Keratinocyte (primary cell): ENCODE results near the gene SMG6. TPM values are rescaled to one million over a fixed set of nuclear protein-coding genes. Genes with fewer than 3 reads are reported as not detected.

Source experiments
- DNase-seq: peaks from one replicate; pipeline ENCODE4 v3.0.0-alpha.2; 2011; ENCODE audit warnings: low read depth, missing footprints, low spot score
- FAIRE-seq: peaks from 2 replicates; lab custom pipeline; 2011; peaks lifted over from hg19 to GRCh38; lab: Jason Lieb, UNC
- H2AFZ ChIP-seq: 2 replicates; pipeline ENCODE4 v1.6.0; 2012; ENCODE audit warnings: low read length, control low read depth, inconsistent platforms; ENCODE audit not compliant: control insufficient read depth
- H3K27ac ChIP-seq: 2 replicates; pipeline ENCODE4 v1.5.1; 2011; ENCODE audit warnings: low read length; ENCODE audit not compliant: control insufficient read depth, insufficient read depth
- H3K27me3 ChIP-seq: 3 replicates; pipeline ENCODE4 v1.6.0; 2011; ENCODE audit warnings: low read length; ENCODE audit not compliant: control insufficient read depth, insufficient read depth; ENCODE audit errors: extremely low read depth
- H3K36me3 ChIP-seq, 2 experiments: 2 replicates in 1 of 2; 3 replicates in 1 of 2; pipeline ENCODE4 v1.5.1; 2011; ENCODE audit warnings: low read length in 2 of 2, mild to moderate bottlenecking in 1 of 2; ENCODE audit not compliant: control insufficient read depth in 2 of 2, insufficient read depth in 2 of 2; ENCODE audit errors: extremely low read depth in 1 of 2
- H3K4me1 ChIP-seq: 3 replicates; pipeline ENCODE4 v1.5.1; 2011; ENCODE audit warnings: low read length; ENCODE audit not compliant: control insufficient read depth, insufficient read depth; ENCODE audit errors: extremely low read depth
- H3K4me2 ChIP-seq: 3 replicates; pipeline ENCODE4 v1.6.0; 2011; ENCODE audit warnings: low read depth, low read length; ENCODE audit not compliant: control insufficient read depth, insufficient read depth; ENCODE audit errors: extremely low read depth
- H3K4me3 ChIP-seq, 3 experiments: fragments of 200-600 bp in 1 of 3; sonication (generic) in 1 of 3; 2 replicates in 2 of 3; 3 replicates in 1 of 3; pipeline ENCODE4 v1.5.1; 2011 to 2016; ENCODE audit warnings: low read length in 3 of 3, mild to moderate bottlenecking in 3 of 3, control low read depth in 2 of 3, inconsistent platforms in 1 of 3, low read depth in 1 of 3, mixed read lengths in 1 of 3, mixed run types in 1 of 3, moderate library complexity in 1 of 3; ENCODE audit not compliant: control insufficient read depth in 2 of 3, insufficient read depth in 2 of 3; ENCODE audit errors: extremely low read depth in 1 of 3
- H3K79me2 ChIP-seq: 2 replicates; pipeline ENCODE4 v1.6.0; 2012; ENCODE audit warnings: low read length; ENCODE audit not compliant: control insufficient read depth, insufficient read depth
- H3K9ac ChIP-seq: 3 replicates; pipeline ENCODE4 v1.6.0; 2011; ENCODE audit warnings: low read length; ENCODE audit not compliant: control insufficient read depth, insufficient read depth; ENCODE audit errors: extremely low read depth
- H3K9me1 ChIP-seq: 3 replicates; pipeline ENCODE4 v1.6.0; 2011; ENCODE audit warnings: low read length; ENCODE audit not compliant: control insufficient read depth, insufficient read depth; ENCODE audit errors: extremely low read depth
- H3K9me3 ChIP-seq: 2 replicates; pipeline ENCODE4 v1.5.1; 2012; ENCODE audit warnings: low read depth, low read length; ENCODE audit not compliant: control insufficient read depth
- H4K20me1 ChIP-seq: 3 replicates; pipeline ENCODE4 v1.6.0; 2011; ENCODE audit warnings: low read length; ENCODE audit not compliant: control insufficient read depth, insufficient read depth; ENCODE audit errors: extremely low read depth
- EZH2 ChIP-seq: IDR thresholded peaks from one replicate; pipeline ENCODE4 v1.6.1; 2012; ENCODE audit warnings: inconsistent platforms, mild to moderate bottlenecking, low read length, moderate library complexity
- dilution Hi-C: fragments of 300-500 bp; cut with MboI; formaldehyde crosslinking; loops from one replicate; pipeline ENCODE4 v1.7.0; 2020; ENCODE audit warnings: low sequenced_read_pairs; ENCODE audit not compliant: extremely low pct_ligation_motif_present
- polyA minus RNA-seq, 3 experiments: library from RNA; depleted of rRNA, polyadenylated mRNA; stranded (reverse); fragments of >200 nt; gene quantifications; 1 replicate in 1 of 3; 2 replicates in 1 of 3; 3 replicates in 1 of 3; pipeline ENCODE4 v1.2.3, GENCODE V29; 2011
- polyA plus RNA-seq, 5 experiments: library from polyadenylated mRNA; depleted of rRNA in 3 of 5; stranded (reverse) in 3 of 5; stranded (forward) in 1 of 5; unstranded in 1 of 5; fragments of >200 nt; gene quantifications; 1 replicate in 1 of 5; 2 replicates in 3 of 5; 3 replicates in 1 of 5; pipeline versions ENCODE4 v1.2.1 to v1.2.3, GENCODE V29; 2011 to 2012; ENCODE audit warnings: missing spikeins in 2 of 5, low read depth in 1 of 5, low replicate concordance in 1 of 5
- TF ChIP-seq, protein P1 (sequence below), 3 experiments: IDR thresholded peaks in 1 of 3; conservative IDR thresholded peaks in 1 of 3; optimal IDR thresholded peaks in 1 of 3; 2 replicates in 2 of 3; 3 replicates in 1 of 3; pipeline versions ENCODE3 to v1.5.1; 2011; ENCODE audit warnings: low read length in 3 of 3, mild to moderate bottlenecking in 3 of 3, moderate library complexity in 2 of 3, control low read depth in 1 of 3, inconsistent platforms in 1 of 3; ENCODE audit not compliant: insufficient read depth in 2 of 3; ENCODE audit errors: extremely low read depth in 1 of 3

Gene SMG6
- polyA plus RNA-seq (3.6 to 6.3 TPM (median 4.0 TPM) in 3 replicates), polyA minus RNA-seq (18.3 to 129 TPM (median 29.6 TPM) in 3 replicates)
- polyA plus RNA-seq (2011; ENCODE audit: low read depth) = 12.8 TPM
- polyA plus RNA-seq (2011; cell fraction: cytosol; rRNA removed) = 7.7 and 14.3 TPM in 2 replicates
- 34.9 and 58.3 TPM in 2 replicates for polyA plus RNA-seq (2011; cell fraction: nucleus; rRNA removed)
- polyA plus RNA-seq (2012; ENCODE audit: low replicate concordance) = 14.4 and 20.5 TPM in 2 replicates
- polyA minus RNA-seq (2011; cell fraction: cytosol; rRNA and poly(A)+ RNA removed) = 11.5 TPM
- polyA minus RNA-seq (2011; cell fraction: nucleus; rRNA and poly(A)+ RNA removed) = 26.1 and 61.7 TPM in 2 replicates

DNA sequence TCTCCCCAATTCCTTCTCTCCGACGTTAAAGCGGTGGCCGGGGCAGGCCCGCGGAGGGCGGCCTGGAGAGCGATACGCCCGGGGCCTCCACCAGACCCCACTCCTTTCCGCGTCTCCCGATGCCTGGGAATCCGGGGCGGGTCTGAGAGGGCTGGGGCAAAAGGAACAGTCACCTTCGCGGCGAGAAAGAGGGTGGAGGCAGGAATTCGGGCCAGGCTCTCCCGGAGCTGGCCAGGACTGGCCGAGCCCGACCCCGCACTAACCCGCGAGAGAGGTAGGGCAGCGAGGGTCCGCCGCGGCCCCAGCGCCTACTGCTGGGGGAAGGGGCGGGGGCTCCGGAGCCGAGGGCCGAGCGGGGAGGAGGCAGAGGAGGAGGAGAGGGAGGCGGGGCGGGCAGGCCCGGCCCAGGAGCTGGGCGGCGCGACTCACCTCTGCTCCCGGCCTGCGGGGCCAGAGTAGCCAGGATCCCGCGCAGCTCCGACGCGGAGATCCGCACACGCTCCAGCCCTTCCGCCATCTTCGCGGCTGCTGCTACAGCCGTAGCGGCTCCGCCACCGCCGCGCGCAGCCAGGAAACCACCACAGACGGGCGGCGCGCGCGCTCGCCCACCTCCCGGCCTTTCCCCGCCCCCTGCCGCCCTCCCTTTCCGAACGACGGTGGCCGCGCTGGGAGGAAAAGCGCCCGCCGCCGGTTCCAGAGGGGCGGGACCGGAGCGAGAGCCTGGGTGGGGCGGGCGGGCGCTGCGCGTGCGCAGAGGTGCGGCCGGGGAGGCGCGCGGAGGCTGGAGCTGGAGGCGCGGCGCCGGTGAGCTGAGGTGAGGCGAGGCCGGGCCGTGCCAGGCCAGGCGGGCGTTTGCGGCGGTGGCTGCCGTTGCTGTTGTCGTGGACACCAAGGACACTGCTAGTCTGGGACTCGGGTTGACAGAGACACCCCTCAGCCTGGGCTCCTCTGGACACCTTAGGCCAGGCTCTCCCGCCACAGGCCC lies at the start of gene SMG6, which contains the start of gene SRR:
Gene SMG6, minus strand, starts transcription at position 582 of the 985 bp plus-strand sequence. Its CDS starts 65 bp downstream, at position 517.
Gene SRR, plus strand, starts transcription at position 747 of the 985 bp plus-strand sequence. CDS start 11,611 bp downstream, outside the sequence.
- peaks cover 6 to 13% of the 10 kb centered on the region in 2 experiments for H3K36me3 ChIP-seq
- H3K27ac ChIP-seq = peak within 1 kb of the TSS; percentile 70
- peak within 1 kb of the TSS; percentile 92 for H3K9ac ChIP-seq
- peaks cover 60% of the 10 kb centered on the region for H3K79me2 ChIP-seq
- peak within 1 kb of the TSS; percentile 84 for H2AFZ ChIP-seq
- H3K4me2 ChIP-seq = peak within 1 kb of the TSS; percentile 55
- FAIRE-seq (no peak), DNase-seq (no peak)
- peak within 1 kb of the TSS; percentile 69 to 92 (median 72) for H3K4me3 ChIP-seq
- H4K20me1 ChIP-seq = no peaks in the 10 kb centered on the region
- TF ChIP-seq EZH2 = no peak
- TF ChIP-seq, protein P1, sequence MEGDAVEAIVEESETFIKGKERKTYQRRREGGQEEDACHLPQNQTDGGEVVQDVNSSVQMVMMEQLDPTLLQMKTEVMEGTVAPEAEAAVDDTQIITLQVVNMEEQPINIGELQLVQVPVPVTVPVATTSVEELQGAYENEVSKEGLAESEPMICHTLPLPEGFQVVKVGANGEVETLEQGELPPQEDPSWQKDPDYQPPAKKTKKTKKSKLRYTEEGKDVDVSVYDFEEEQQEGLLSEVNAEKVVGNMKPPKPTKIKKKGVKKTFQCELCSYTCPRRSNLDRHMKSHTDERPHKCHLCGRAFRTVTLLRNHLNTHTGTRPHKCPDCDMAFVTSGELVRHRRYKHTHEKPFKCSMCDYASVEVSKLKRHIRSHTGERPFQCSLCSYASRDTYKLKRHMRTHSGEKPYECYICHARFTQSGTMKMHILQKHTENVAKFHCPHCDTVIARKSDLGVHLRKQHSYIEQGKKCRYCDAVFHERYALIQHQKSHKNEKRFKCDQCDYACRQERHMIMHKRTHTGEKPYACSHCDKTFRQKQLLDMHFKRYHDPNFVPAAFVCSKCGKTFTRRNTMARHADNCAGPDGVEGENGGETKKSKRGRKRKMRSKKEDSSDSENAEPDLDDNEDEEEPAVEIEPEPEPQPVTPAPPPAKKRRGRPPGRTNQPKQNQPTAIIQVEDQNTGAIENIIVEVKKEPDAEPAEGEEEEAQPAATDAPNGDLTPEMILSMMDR (optimal IDR thresholded peaks at IDR 0.05 in 1 of 3, IDR thresholded peaks at IDR 0.05 in 1 of 3, conservative IDR thresholded peaks at IDR 0.05 in 1 of 3; ENCODE audit: extremely low read depth in 1 of 3, insufficient read depth in 2 of 3, low read length in 3 of 3) = no peak
- no peaks in the 10 kb centered on the region for H3K9me3 ChIP-seq
- H3K27me3 ChIP-seq = no peaks in the 10 kb centered on the region
- peaks cover 7% of the 10 kb centered on the region for H3K4me1 ChIP-seq
- H3K9me1 ChIP-seq = no peaks in the 10 kb centered on the region
- dilution Hi-C loops = no loop called here

DNA sequence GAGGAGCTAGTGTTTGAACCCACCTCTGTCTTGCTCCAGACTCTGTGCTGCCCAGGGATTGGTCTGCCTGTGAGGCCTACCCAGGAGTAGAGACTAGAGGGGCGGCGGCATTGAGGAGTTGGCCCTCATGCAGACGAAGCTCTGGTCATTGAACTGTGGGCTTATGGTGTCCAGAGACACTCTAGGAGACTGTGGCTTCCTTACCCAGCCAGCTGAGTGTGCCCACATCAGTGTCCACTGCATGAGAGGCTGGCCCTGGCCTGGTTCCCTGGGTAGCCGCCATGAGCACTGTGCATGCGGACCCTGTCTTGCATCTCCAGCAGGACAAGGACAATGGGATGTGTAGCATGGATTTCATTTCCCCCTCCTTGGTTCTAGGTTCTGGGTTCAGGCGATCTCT lies 47.7 kb upstream of the SMG6 start:
- Histone ChIP-seq H3K27ac (no peak overlapping the region), H3K79me2 (no peaks in the 10 kb centered on the region), H3K36me3 (peaks cover 0 to 3% of the 10 kb centered on the region in 2 experiments), H3K9me1 (no peaks in the 10 kb centered on the region), H3K4me1 (peaks cover 8% of the 10 kb centered on the region), H3K9me3 (no peaks in the 10 kb centered on the region), H3K4me3 (no peak overlapping the region), H4K20me1 (peaks cover 4% of the 10 kb centered on the region), H2AFZ (no peak overlapping the region), H3K4me2 (no peak overlapping the region), H3K27me3 (no peaks in the 10 kb centered on the region), H3K9ac (no peak overlapping the region)
- TF ChIP-seq, protein P1 (optimal IDR thresholded peaks at IDR 0.05 in 1 of 3, IDR thresholded peaks at IDR 0.05 in 1 of 3, conservative IDR thresholded peaks at IDR 0.05 in 1 of 3; ENCODE audit: extremely low read depth in 1 of 3, insufficient read depth in 2 of 3, low read length in 3 of 3) = no peak
- TF ChIP-seq EZH2 = no peak
- DNase-seq (no peak), FAIRE-seq (no peak)
- dilution Hi-C loops = no loop called here
